NCI-H226 (cell line): Measurements from ENCODE around the gene DPYSL5.

Source experiments
- DNase-seq: peaks from one replicate; pipeline ENCODE4 v3.0.0-alpha.2; 2015

The DPYSL5 gene

DNA sequence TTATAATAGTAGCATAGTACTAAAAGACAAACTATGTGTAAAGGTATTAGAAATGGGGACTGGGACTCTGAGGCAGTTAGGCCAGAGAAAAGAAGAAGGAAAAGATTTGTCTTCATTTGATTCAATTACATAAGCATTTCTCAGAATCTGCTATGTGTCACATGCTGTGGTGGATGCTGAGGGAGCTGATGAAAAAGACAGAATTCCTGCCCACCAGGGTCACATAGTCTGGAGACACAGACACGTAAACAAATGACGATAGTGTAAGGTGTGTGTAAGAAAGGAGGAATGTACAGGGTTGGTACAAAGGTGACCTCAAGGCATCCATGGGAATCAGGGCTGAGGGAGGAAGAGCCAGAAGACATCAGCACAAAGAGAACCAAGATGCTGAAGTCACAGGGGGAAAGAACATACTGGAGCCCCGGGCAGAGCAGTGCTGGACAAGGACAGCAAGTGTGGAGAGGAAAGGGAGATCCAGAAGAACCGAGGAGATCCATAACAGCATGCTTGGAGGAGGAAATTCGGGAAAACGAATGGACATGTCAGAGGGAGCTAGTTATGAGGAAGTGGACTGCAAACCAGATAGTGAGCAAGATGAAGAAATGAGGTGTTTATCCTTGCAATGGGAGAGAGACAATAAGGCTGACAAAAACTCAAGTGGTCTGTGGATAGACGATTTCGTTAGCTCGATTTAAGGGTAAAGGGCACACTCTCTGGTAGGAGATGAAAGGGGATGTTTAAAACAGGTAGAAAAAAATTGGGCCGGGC lies 121.3 kb downstream of the DPYSL5 start:
- no peak for DNase-seq

DNA sequence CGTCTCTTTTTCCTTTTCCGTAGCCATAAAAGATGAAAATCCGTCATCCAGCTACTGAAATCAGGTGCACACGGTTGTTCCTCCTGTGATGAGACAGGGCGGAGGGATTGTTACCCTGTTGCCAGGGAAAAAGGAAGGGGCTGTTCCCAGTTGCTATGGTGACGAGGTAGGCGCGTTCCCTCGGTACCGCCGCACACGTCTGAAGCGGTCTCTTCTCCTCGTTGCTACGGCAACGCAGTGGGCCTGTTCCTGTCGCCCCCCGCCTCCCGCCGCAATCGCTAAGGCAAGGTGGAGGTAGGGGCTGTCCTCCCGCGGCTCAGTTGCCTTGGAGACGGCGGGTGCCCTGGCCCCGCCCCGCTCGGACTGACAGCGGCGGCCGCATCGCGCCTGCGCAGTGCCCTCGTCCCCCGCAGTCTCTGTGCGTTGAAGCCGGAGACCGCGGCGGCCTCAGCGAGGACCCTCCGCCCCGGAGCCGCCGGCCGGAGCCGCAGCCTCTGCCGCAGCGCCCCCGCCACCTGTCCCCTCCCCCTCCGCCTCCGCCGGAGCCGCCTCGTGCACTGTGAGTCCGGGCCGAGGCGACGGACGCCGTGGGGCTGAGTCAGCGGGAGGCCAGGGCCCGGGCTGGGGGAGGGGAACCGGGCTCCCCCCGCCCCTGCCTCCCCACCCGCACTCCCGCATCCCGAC lies 122.5 kb downstream of the DPYSL5 start, which contains the start of gene MAPRE3:
TSS of gene MAPRE3 (plus strand) at position 394 of the 684 bp plus-strand sequence. CDS start 51,582 bp downstream, outside the sequence.
- peak; percentile 67 for DNase-seq

DNA sequence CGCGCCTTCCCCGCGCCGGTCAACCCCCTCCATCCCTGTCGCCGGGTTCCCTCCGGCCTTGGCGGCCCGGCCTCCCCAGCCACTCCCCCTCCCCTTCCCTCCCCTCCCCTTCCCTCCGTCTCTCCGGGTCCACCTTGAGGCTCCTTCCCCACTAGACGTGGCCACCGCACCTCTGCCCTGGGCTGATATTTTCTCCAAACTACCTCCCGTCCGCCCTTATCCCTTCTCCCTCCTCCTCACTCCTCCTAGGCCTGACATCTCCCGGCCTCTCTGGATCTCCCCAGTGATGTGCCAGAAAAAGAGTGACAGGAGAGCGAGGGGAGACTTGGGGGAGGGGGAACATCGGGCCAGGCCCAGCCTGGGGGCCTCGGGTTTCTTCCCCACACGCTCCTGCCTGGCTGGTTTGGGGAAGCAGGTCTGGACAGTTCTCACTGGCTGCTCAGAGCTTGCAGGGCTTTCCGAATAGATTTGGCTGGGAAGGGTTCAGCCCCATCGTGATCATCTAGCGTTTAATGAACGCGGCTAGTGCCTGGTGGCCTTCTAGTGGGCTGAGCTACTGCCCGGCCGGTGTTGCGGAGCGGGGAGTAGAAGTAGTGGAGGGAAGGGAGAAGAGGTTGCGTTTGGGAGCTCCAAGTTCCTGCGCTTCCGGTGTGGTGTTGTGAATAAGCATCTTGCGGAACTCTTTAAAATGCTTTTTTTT lies 123.1 kb downstream of the DPYSL5 start:
- DNase-seq: no peak

DNA sequence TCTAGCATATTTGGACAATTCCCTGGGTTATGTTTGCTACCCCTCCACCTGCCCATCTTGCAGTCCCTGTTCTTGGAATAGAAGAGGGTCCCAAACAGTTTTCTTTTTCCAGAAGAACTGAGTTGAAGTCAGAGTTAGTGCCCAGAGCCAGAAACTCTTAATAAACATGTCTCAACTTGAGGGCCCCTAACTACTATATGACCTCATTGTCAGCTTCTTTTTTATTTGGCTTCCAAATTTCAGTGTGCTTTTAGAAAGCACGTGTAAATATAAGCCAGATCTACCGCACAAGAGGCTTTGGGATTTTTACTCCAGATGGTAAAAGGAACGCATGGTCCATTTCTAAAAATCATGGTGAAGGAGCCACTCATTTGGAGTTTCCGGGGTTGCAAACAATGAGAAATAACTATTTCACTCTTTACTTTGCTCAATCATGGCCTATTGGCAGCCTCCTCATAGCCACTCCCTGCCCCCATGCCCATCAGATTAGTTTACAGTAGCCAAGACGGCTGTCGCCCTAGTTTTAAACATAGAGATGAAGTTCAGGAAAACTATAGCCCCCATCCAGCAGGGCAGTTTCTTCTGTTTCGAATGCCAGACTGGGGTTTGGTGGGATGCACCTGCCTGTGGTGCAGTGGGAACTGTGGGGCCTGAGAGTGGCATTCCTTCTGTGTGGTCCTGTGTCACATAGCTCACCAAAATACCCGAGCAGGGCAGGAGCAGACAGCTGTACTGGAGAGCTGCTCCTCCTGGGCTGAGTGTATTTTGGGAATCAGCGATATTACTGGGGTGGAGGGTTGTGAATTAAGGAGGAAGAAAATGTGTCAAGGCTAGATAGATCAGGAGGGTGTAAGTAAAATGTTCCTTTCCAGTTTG lies 124.2 kb downstream of the DPYSL5 start:
- no peak for DNase-seq

DNA sequence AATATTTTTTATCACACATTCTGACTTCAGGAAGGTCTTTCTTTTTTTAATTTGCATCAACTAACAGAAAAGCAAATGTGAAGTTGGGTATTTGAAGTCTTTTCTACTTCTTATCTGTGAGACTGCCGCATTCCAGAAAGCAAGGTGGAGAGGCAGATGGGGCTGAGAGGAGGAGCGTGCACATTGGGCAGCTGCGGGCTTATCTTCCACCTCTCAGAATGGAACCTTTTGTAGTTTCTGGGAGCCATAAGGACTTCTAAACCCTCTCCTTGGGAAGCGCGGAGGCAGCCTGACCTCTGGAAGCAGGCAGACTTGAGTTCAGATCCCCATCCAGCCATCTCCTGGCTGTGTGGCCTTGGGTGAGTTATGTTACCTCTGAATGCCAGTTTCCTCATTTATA lies 126.4 kb downstream of the DPYSL5 start:
- no peak for DNase-seq

DNA sequence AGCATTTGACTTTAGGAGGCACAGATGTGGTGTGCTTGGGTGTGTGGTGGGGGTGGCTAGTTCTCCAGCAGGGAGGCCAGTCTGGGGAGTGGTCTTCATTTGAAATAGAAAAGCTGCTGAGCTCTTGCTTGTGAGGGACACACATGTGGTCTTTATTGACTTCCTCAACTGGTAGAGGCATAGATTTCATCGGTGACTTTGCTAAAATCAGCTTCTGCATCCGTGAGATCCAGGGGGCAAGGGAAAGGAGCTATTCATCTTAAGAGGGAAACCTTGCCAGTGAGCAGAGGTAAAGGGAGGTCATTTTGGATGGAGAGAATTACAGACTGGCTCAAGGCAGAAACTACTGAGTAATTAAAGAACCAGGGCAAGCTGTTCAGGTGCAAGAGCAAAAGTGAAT lies 127.2 kb downstream of the DPYSL5 start:
- no peak for DNase-seq

DNA sequence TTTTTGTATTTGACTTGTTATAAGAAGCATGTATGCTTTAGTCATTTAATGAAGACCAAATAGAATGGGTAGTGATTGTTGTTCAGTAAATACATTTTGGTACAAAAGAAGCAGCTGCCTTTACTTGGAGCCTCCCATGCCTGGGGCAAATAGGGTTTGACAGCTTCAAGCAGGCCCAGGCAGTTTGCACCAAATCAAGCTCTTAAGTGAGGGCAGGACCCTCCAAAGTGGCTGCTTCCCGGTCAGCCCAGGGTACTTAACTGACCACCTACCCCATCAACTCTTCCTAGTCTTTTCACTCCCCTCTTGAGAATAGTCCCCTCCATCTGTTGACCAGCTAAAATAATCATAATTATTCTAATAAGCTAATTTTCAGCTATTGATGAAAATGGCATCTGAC lies 127.7 kb downstream of the DPYSL5 start:
- DNase-seq: no peak

DNA sequence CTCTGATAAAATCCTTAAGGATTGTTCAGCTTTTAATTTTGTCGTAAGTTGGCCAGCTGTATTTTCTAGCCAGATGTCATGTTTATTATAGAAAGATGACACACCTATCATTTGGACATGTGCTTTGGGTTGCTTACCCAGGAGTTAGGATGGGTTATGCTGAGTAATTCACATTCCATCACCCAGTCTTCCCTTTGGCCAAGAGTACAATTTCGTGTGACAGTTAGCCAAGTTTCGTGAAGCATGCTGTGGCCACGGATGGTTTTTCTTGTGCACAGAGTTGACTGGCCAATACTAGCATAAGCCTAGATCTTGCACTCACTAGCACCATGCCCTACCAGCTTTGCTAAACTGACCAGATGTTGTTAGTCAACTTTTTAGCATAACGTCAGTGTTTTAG lies 128.3 kb downstream of the DPYSL5 start:
- no peak for DNase-seq

DNA sequence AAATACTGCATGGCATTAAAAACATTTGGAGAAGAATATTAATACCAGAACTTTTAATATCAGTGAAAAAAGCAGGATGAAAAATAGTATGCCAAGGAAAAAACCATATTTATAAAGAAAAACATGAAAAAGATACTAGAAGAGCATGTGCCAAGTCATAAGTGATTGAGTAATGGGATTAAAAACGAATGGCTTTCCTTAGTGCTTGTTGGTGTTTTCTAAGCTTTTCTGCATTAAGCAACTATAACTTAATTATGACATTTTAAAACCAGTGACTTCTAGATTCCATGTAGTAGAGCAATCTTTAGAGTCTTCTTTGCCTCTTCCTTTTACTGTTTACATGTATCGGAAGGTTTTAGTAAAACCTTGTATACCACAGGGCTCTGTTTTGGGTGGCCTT lies 129.1 kb downstream of the DPYSL5 start:
- no peak for DNase-seq

DNA sequence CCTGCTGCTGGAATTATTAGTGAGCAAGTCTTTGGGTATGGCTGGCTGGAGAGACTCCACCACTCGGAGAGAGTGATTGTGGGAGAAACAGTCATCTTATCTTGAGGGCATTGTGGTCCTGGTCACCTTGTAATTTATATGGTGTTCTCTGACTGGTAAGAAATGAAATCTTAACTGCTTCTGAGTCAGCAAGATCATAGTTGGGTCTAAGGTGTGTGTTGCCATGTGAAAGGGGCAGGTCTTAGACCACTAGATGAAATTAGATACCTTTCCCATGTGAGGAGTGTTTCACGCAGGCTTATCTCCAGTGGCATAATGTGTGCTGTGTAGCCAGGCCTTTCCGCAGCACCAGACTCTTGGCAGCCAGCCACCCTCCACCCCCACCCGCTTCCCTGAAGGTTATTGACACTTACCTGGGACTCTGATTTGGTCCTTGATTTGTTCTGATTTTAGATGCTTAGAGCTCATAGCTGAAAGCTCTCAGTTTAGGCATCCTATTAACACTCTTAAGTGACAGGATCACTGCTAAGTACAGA lies 130.2 kb downstream of the DPYSL5 start:
- peak; percentile 63 for DNase-seq

DNA sequence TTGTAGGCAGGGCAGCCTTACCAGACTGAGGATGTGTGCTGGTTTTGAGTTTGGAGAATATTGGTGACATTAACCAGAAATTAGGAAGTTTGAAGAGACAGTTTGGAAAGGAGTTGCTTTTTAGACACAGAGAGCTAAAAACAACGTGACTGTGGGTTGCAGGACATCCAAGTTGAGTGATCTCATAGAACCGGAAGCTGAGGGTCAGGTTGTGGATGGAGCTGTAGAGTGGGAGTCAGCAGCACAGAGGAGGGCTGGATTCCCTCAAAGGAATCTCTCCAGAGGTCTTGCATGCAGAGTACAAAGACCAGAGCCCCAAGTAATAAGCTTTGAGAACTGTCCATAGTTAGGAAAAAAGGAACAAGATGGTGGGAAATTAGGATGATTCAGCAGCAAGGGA lies 131.8 kb downstream of the DPYSL5 start:
- DNase-seq: no peak

DNA sequence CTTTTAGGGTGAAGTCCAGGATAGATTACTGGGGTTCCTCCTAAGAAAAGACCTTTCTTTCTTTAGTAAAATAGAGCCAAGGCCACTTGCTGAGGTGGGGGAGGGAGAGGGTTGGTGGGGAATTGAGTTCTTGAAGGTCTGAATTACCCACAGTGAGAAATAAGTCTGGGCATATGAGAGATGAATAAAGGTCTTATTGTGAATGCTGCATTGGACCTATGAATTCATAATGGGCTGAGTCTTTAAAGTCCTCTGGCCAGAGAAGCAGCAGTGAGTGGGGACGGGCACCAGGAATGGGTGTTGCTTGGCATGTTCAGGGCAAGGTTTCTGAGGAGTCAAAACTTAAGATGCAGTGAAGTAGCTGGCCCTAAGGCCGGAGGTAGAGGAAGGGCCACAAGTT lies 133.0 kb downstream of the DPYSL5 start:
- DNase-seq: no peak

DNA sequence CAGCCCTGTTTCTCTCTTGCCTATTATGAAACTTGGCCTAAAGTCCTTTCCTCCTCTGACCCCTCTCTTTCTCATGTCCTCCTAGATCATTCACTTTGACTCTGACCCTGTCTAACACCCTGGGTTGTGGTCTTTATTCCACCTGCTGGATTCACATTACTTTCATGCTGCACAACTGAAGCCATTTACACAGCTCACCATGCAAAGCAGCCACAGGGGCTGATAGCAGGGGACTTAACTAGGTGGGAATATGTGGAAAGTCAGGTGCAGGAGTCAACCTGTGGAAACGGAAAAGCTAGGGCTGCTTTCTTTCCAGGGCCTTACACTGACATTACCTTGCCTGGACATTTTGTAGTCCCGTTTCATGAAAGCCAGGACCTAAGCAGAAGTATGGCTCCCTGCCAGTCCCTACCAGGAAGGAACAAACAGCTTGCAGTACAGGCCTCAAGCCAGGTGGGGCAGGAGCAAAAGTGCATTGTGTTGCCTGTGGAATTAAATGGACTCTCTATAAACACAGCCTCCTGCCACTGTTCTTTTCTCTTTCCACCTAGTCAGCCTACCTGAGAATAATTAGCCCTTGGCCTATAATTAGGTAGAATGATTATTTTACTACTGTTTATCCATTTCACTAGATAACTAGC lies 134.3 kb downstream of the DPYSL5 start:
- DNase-seq: no peak

DNA sequence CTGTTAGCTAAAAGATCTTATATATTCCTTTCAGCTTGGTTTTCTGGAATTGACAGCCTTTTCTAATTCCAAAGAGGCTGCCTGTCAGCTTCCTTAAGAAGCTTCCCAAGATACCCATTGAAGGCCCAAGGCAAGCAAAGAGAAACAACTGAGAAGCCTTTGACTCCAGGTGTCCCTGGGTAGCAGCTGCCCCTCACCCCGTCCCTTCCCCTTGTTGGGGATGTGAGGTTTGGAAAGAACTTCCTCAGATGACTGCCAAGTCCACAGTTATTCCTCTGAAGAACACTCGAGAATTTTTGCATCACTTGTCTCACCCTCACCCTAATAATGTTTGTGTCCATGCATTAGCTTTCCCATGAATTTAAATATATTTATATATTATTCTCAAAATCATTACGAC lies 135.8 kb downstream of the DPYSL5 start:
- DNase-seq: no peak

DNA sequence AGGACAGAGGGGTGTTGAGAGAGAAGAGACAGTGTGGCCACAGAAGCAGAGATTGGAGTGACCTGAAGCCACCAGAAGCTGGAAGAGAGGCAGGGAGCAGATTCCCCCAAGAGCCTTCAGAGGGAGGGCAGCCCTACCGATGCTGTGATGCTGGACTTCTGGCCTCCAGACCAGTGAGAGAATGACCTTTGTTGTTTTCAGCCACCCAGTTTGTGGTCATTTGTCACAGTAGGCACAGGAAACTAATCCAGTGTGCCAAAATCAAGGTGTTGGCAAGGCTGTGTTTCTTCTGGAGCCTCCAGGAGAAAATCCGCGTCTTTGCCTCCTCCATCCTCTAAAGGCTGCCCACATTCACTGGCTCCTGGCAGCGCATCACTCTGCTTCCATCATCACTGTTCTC lies 137.9 kb downstream of the DPYSL5 start:
- no peak for DNase-seq

DNA sequence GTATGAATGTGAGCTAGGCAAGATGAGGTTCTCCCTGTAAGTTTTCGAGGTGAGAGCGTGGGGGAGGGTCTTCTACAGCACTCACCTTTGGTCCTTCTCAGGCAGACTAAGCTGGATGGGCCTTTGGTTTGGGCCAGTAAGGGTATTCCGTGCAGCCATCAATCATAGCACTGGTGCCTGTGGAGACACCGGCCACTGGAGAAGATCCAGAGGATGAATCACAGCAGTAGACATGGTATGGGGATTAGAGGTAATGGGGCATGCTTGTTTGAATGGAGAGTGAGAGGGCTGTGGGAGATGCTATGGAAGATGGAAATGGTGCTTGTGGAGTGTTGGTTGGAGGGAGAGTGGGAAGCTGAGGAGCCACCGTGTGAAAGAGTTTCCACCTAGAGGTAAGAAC lies 138.6 kb downstream of the DPYSL5 start:
- peak; percentile 30 for DNase-seq

DNA sequence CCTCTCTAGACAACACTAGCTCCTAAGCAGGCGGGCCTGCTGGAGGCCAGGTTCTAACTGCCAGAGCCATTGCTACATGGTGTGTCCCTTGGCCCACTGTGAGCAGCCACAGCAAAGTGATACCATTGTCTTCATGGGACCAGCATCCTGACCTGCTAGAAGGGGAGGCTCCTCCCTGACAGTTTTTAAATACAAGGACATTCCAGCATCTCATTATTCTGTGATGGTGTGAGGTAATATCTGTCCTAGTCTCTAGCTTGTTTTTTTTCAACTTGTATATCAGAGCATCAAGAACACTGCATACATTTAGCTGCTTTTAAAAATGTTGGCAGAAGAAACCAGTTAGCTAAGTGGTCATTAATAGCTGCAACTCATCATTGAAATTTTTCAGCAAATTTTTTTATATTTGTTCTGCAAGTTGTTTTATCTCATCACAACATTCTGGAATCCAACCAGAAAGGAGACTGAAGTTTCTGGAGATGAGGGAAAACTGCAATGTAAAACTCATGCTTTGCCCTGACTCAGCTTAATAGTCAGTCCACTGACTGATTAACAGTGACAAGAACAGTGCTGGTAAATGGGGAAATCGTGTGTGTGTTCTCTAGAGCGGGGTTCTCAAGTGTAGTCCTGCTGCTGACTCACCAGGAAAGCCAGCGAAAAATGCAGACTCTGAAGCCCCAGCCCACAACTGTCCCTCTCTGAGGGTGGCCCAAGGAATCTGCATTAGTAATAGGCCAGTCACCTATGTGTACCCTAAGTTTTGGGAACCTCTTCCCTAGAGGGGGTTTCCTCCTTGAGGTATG lies 140.3 kb downstream of the DPYSL5 start:
- no peak for DNase-seq

DNA sequence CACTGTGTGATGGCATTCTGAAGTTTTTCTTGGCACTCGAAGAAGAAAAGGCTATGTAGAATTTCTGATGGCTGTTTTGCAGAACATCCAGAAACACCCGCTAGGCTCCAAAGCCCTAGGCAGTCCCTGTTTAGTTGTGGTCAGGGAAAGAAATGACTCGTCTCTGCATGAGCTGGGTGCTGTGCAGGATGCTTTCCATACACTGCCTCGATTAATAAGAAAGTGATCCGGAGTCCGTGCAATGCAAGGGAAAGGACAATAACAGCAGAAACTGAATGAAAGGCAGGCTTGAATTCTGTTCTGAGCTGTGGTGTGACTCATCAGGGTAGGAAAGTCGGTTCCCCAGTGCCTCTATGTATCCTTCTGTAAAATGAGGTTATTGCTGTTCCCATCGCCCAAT lies 141.2 kb downstream of the DPYSL5 start:
- no peak for DNase-seq

DNA sequence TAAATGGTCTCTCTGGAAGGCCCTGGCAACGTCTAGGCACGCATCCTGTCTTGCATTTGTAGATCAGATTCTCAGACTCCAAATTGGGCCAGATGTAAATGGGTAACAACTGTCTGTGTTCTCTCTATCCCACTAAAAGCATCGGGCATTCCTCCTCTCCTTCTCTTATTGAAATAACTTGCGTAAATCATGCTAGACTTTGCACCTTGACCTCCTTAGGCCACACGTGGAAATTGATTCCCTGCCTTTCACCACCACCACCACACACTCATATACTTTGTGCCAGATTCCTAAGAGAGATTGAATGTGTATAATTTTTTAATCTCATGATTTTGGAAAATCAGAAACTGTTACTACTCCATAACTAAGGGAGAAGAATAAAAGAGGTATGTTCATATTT lies 143.8 kb downstream of the DPYSL5 start:
- DNase-seq: no peak

DNA sequence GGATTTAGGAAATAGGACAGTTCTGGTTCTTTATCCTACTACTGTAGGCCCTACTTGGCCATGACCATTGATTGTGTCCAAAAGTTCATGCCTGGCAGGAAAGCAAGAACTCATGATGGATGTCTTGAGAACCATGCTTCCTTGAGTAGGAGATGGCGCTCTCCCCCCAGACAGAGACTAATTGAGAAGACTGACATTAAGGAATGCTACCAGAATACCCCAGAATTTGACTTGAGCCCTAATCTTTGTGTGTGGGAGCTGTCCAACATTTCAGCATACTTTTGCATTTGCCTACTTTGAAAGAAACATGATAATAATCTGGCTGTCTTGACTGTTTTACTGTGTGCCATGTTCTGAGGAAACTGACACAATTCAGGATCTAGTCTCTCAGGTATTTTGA lies 145.8 kb downstream of the DPYSL5 start:
- DNase-seq: no peak

DNA sequence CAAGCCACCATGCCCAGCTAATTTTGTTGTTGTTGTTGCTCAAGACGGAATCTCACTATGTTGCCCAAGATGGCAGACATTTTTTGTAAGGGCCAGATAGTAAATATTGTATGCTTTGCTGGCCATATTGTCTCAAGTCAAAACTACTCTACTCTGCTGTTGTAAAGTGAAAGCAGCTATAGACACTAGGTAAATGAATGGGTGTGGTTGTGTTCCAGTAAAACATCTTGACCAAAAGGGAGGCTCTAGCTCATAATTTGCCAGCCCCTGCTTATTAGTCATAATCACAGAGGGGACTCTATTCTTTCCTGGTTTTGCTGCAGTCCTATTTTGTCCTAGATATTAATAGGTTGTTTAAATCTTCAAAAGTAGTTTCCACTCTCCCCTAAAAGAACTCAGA lies 147.1 kb downstream of the DPYSL5 start:
- no peak for DNase-seq
